GF-D8 (cell line): ENCODE measurements around the gene TBCA.

Source experiments
- DNase-seq: peaks from one replicate; lab custom pipeline; 2025; lab: John Stamatoyannopoulos, UW

Gene TBCA

GRCh38 chr5:77642738-77643653 is 133.1 kb downstream of the TBCA start:
- no peak for DNase-seq

- no peak for DNase-seq
These were observed 134.0 kb downstream of the TBCA start for GRCh38 chr5:77641963-77642737.

DNA sequence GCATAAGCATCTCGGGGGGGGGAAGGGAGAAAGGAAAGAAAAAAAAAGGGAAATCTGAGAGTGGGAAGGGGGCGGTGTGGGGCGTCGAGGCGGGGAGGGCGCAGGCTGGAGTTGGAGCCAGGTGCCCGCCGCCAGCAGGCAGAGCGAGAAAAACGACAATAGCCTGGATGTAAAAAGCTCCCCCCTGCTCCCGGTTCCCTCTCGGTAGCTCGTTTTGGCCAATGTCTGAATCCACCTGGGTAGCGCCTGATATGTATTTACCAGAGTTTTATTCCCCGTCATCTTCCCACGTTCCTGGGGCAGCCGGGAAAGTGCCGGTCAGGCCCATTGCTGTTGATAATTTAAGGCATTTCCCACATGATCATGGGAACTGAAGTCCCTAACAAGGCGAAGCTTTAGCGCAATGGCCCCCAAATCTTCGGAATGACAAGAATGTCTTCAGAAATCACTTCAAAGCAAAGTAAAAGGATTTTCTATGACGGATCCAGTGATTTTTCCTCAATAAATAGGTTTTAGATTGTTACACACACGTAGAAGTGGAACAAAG is 134.7 kb downstream of the TBCA start:
- no peak for DNase-seq
